Thoracic aorta (tissue), 2 donors: ENCODE results near the gene CEP164. TPM values are rescaled to one million over a fixed set of nuclear protein-coding genes. Genes with fewer than 3 reads are reported as not detected.

Experiments used
- ATAC-seq: fragments of 150-250 bp; one replicate; pipeline ENCODE4 v1.8.0; 2017; ENCODE audit warnings: low read depth; ENCODE audit not compliant: insufficient number of reproducible peaks, low FRiP score
- DNase-seq: peaks from one replicate; pipeline ENCODE4 v3.0.0-alpha.2; 2020; ENCODE audit warnings: low spot score
- H3K27ac ChIP-seq, 2 donors: fragments of 200-600 bp; sonication (generic); 1 replicate in 1 of 2; 2 replicates in 1 of 2; pipeline ENCODE4 v1.5.1; 2016; ENCODE audit warnings: mild to moderate bottlenecking in 2 of 2, moderate library complexity in 2 of 2
- H3K27me3 ChIP-seq: fragments of 200-600 bp; sonication (generic); replicated peaks from 2 replicates; pipeline ENCODE4 v1.6.0; 2016; ENCODE audit warnings: mild to moderate bottlenecking; ENCODE audit not compliant: insufficient read depth
- H3K36me3 ChIP-seq: fragments of 200-600 bp; sonication (generic); one replicate; pipeline ENCODE4 v1.5.1; 2016
- H3K4me1 ChIP-seq, 2 donors: fragments of 200-600 bp; sonication (generic); 1 replicate in 1 of 2; 2 replicates in 1 of 2; pipeline versions ENCODE4 v1.5.1 to v1.6.0; 2016; ENCODE audit warnings: low read depth in 2 of 2, mild to moderate bottlenecking in 1 of 2; ENCODE audit not compliant: control insufficient read depth in 1 of 2
- H3K4me3 ChIP-seq: fragments of 200-600 bp; sonication (generic); 2 replicates; pipeline ENCODE4 v1.5.1; 2016; ENCODE audit warnings: mild to moderate bottlenecking
- H3K9me3 ChIP-seq: fragments of 200-600 bp; sonication (generic); 2 replicates; pipeline ENCODE4 v1.5.1; 2016
- total RNA-seq, 2 donors: library from RNA; depleted of rRNA; stranded (reverse); fragments of >200 nt; gene quantifications; one replicate each; pipeline versions ENCODE4 v1.1.0 to v1.2.3, GENCODE V29; 2016
- TF ChIP-seq, protein P1 (sequence below): fragments of 200-600 bp; sonication (generic); IDR thresholded peaks from one replicate; pipeline ENCODE4 v1.5.1; 2019; ENCODE audit warnings: antibody characterized with exemption

Gene CEP164
- total RNA-seq, 2 donors from 2014 or later = 27.9 to 53.4 TPM

DNA sequence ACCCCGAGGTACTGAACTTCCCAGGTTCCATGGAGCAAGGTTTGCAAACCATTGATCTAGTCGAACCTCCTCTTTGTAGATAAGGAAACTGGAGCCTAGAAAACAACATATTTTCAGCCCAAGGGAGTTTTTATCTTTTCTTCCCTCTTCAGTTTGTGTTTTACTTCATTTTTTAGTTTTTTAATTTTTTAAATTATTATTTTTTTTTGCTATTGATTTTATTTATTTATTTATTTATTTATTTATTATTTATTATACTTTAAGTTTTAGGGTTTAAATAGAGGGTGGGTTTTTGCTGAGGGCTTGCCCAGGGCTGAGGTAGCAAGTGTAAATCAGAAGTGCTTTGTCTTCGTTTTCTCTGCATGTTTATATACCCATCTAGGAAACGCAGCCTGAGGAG is 26.9 kb downstream of the CEP164 start:
- TF ChIP-seq, protein P1, sequence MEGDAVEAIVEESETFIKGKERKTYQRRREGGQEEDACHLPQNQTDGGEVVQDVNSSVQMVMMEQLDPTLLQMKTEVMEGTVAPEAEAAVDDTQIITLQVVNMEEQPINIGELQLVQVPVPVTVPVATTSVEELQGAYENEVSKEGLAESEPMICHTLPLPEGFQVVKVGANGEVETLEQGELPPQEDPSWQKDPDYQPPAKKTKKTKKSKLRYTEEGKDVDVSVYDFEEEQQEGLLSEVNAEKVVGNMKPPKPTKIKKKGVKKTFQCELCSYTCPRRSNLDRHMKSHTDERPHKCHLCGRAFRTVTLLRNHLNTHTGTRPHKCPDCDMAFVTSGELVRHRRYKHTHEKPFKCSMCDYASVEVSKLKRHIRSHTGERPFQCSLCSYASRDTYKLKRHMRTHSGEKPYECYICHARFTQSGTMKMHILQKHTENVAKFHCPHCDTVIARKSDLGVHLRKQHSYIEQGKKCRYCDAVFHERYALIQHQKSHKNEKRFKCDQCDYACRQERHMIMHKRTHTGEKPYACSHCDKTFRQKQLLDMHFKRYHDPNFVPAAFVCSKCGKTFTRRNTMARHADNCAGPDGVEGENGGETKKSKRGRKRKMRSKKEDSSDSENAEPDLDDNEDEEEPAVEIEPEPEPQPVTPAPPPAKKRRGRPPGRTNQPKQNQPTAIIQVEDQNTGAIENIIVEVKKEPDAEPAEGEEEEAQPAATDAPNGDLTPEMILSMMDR = no peak
- Histone ChIP-seq H3K36me3 (peaks cover 41% of the 10 kb centered on the region), H3K4me1 (no peaks in the 10 kb centered on the region), H3K4me3 (no peak overlapping the region), H3K27me3 (no peaks in the 10 kb centered on the region), H3K27ac (no peak overlapping the region), H3K9me3 (no peaks in the 10 kb centered on the region)
- no peak for DNase-seq
- ATAC-seq = no peak

DNA sequence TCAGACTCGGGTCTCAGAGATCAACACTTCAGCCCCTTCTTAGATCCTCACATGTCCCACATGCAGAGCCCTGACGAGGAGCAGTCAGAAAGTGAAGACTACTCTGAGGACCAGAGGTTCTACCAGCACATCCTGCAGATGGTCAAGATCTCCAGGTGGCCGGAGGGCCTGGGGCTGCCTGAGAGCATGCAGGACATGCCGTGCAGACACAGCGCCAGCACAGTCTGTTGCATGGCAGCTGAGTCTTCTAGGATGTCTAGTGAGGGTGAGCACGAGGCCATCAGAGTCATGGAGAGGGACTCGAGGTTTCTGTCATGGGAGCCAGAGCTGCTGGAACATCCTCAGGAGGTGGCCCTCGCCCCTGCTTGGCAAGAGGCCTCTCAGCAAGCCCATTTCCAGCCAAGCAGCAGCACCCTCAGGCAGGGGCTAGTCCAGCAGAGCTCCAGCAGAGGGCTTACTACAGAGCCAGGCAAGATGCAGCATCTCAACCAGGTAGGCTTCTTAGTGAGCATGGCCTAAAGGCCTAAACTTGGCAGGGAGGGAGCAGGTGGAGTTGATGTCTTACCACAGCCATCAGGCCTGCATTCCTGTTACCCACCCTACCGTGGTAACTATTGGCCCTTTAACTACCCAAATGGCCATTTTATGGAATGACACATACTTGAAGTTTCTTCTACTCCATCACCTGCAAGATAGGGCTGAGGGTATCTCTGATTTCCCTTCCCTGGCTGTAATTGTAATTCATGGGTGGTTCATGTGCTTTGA is 28.7 kb downstream of the CEP164 start:
- no peaks in the 10 kb centered on the region for H3K27me3 ChIP-seq
- no peak overlapping the region for H3K27ac ChIP-seq
- ATAC-seq = no peak
- TF ChIP-seq, protein P1 = no peak
- DNase-seq = no peak
- H3K4me3 ChIP-seq = no peak overlapping the region
- H3K9me3 ChIP-seq = no peaks in the 10 kb centered on the region
- no peaks in the 10 kb centered on the region for H3K4me1 ChIP-seq
- peaks cover 41% of the 10 kb centered on the region for H3K36me3 ChIP-seq

DNA sequence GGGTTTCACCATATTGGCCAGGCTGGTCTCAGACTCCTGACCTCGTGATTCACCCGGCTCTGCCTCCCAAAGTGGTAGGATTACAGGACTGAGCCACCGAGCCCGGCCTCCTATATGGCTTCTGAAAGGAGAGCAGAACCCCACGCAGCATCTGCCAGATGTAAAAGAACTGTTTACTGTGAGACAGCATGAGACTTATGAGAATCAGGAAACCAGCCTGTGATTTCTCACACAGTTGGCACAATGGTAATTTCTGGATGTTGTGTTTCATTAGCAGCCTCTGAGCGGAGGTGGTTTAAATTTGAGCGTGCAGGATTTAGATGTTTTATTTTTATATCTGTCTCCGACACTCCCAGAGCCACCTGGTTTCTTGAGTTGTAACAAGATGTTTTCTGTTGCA is 33.8 kb downstream of the CEP164 start:
- H3K4me1 ChIP-seq = no peaks in the 10 kb centered on the region
- no peaks in the 10 kb centered on the region for H3K9me3 ChIP-seq
- DNase-seq (no peak), ATAC-seq (no peak)
- no peak overlapping the region for H3K27ac ChIP-seq
- H3K27me3 ChIP-seq = no peaks in the 10 kb centered on the region
- peaks cover 43% of the 10 kb centered on the region for H3K36me3 ChIP-seq
- H3K4me3 ChIP-seq = no peak overlapping the region
- TF ChIP-seq, protein P1 = no peak

DNA sequence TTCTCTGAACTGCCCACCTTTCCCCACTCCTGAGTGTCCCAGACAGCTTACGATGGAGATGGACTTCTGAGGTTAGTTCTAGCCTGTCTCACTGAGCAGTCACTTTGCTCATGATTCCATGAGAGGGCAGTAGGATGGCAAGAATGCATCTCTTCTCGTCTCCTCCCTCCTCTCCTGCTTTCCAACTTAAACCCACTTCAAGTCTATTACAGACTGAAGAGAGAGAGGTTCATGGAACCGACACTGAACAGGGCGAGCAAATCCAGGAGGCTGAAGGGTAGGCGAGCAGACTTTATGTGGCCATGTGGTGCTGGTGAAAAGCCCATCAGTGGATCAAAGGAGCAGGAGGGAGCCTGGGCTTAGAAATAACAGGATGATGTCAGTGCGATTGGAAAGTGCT is 38.6 kb downstream of the CEP164 start:
- peaks cover 55% of the 10 kb centered on the region for H3K36me3 ChIP-seq
- TF ChIP-seq, protein P1 = no peak
- ATAC-seq = no peak
- no peak overlapping the region for H3K4me3 ChIP-seq
- no peaks in the 10 kb centered on the region for H3K9me3 ChIP-seq
- no peaks in the 10 kb centered on the region for H3K27me3 ChIP-seq
- H3K4me1 ChIP-seq = no peaks in the 10 kb centered on the region
- DNase-seq = no peak
- no peak overlapping the region for H3K27ac ChIP-seq

- Histone ChIP-seq H3K9me3 (no peaks in the 10 kb centered on the region), H3K36me3 (peaks cover 56% of the 10 kb centered on the region), H3K4me1 (no peaks in the 10 kb centered on the region), H3K4me3 (no peak overlapping the region), H3K27ac (no peak overlapping the region), H3K27me3 (no peaks in the 10 kb centered on the region)
- DNase-seq (no peak), ATAC-seq (no peak)
- TF ChIP-seq, protein P1 = no peak
Observed at GRCh38 chr11:117366875-117367274, 39.2 kb downstream of the CEP164 start.
